Measurements from ENCODE around the gene VPS51.

DNA sequence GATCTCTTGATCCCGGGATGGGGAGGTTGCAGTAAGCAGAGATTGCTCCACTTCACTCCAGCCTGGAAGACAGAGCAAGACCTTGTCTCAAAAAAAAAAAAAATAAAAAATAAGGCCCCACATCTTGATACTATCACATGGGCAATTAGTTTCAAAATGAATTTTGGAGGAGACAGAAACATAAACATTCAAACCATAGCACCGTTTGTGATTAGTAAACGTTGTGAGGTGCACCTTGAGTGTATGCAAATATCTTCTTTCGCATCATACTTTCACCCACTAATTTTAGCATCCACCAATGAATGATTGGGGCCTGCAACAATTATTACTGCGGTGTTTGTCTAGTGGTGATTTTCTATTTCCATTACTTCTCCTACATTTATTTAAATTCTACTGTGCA is 63.0 kb downstream of the VPS51 start:
- TF ChIP-seq, protein P1, sequence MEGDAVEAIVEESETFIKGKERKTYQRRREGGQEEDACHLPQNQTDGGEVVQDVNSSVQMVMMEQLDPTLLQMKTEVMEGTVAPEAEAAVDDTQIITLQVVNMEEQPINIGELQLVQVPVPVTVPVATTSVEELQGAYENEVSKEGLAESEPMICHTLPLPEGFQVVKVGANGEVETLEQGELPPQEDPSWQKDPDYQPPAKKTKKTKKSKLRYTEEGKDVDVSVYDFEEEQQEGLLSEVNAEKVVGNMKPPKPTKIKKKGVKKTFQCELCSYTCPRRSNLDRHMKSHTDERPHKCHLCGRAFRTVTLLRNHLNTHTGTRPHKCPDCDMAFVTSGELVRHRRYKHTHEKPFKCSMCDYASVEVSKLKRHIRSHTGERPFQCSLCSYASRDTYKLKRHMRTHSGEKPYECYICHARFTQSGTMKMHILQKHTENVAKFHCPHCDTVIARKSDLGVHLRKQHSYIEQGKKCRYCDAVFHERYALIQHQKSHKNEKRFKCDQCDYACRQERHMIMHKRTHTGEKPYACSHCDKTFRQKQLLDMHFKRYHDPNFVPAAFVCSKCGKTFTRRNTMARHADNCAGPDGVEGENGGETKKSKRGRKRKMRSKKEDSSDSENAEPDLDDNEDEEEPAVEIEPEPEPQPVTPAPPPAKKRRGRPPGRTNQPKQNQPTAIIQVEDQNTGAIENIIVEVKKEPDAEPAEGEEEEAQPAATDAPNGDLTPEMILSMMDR (conservative IDR thresholded peaks at IDR 0.05): no peak
- no peak for TF ChIP-seq ZFX (IDR thresholded peaks at IDR 0.05)
